Measurements from ENCODE around the gene CD44. TPM values are rescaled to one million over a fixed set of nuclear protein-coding genes. Genes with fewer than 3 reads are reported as not detected.
A peak's percentile ranks its signal among the peaks of the same experiment; 100 is the strongest.

CD44 gene
- polyA plus RNA-seq, 3 donors = 8.7 to 9.7 (median 9.6) TPM

DNA sequence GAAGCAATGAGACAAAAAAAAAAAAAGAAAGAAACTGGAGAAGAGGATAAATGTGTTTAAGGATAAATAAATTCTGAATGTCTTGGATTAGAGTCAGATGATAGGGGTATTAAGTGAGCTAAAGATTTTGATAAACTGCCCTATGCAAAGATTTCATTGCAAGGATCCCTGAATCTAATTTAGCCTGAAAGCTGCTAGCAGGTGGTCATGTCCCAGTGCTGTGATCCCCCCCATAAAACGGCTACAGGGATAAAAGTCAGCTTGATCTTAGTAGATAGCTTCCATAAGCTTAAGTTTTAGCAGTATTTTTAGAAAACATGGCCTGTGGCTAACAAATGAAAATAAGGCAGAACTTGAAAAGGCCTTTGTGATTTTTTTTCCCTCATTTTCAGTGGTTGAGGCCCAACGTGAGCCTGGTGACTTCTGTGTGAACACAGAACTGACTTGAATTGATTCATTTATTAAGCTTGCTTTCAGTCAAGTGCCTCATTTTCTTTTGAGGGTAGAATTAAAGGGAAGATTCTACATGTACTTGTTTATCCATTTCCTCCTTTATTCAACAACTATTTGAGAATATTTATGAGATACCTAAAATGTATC is 44.5 kb downstream of the CD44 start:
- DNase-seq (ENCODE audit: extremely low read depth in 1 of 11, low read depth in 9 of 11, low spot score in 4 of 11) = no peak

DNA sequence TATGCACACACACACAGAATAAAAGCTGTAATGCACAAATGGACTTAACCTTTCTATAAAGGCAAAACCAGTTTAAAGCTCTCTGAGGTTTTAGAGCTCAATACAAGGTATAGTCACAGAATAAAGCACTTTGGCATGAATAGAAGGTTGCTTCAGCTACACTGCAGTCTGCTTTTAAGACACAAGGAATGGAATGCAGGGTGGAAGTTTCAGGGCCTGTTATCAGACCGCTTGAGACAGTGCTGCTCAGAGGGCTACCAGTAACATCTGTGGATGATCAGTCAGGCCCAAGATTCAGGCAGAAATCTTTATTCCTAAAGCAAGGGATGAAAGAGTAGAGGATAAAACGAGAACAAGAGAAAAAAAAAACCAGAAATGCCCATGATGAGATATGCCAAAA is 46.7 kb downstream of the CD44 start:
- no peak for DNase-seq (ENCODE audit: extremely low read depth in 1 of 11, low read depth in 9 of 11, low spot score in 4 of 11)

DNA sequence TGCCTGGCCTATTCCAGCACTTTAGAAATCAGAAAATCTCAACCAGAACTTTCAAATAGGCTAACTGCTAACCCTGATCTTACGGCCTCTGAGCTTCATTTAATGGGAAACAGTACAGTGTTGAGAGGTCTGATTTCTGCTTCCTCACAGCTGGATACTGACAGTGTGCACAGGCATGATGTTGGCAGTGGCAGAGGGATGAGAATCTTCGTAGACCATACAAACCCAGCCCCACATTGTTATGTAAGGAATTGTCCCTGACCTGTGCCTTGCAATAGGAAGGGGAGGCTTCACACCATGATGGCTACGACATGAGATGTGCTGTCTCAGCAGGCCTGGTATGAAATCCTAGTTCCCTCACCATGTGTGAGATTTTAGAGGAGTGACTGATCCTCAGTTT is 49.0 kb downstream of the CD44 start:
- no peak for DNase-seq (ENCODE audit: extremely low read depth in 1 of 11, low read depth in 9 of 11, low spot score in 4 of 11)

DNA sequence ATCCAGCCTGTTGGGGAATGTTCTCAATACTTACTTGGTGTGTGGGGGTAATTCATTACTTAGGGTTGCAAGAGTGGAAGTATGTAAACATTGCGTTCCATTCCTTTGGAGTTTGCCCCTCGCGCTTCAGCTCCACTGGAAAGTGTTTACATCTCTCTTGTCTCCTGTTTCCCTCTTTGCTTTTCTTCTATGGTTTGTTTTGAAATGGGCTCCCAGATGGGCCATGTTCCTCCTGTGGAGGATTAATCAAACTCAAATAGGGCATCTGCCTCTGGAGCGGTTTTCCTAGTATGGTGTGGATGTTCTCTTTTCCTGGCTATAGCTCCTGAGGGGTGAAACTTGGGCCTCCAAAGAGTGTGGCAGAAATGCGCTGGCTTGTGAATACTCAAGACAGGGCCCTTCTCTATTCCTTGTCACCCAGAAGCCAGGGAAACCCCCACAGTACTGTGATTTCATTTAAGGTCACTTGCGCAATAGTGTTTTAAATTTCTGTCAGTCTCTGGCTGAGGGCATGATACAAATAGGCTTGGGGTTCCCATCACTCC is 51.9 kb downstream of the CD44 start:
- DNase-seq (ENCODE audit: extremely low read depth in 1 of 11, low read depth in 9 of 11, low spot score in 4 of 11) = peak in 1 of 11 donors; percentile 33

DNA sequence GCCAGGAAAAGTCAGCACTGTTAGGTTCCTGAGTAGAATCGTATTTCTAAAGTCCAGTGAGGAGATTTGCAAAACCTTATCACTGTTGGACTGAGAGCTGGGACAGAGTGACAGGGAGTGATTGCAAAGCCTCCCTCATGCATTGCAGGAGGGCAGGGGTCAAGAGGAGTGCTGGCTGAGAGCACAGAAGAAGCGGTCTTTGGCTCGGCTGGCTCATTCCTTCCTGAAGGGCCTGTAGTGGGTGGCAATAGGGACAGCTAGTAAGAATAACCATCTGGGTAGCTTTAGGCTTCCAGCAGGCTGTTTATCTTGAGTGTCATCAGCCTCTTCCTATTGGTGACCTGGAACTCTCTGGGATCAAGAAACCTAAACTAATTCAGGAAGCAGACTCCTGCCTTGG is 53.4 kb downstream of the CD44 start:
- DNase-seq (ENCODE audit: extremely low read depth in 1 of 11, low read depth in 9 of 11, low spot score in 4 of 11) = peak in 7 of 11 donors; percentile 18 to 41 (median 31)

DNA sequence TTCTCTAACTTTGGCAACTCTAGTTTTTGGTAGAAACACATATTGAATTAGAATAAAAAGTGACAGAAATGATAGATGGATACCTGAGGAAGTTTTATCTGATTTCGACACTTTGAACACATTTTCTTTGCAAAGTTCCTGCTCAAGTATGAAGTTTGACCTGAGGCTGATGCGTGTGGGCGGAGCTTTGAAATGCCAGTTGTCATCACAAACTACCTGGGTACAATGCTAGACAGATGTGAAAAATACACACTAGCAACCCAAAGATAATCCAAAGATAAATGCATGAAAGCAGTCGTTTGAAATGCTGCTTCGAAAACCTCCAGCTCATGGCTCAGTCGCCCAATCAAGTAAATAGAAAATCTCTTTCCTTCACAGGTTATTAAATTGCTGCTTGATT is 54.8 kb downstream of the CD44 start:
- no peak for DNase-seq (ENCODE audit: extremely low read depth in 1 of 11, low read depth in 9 of 11, low spot score in 4 of 11)

DNA sequence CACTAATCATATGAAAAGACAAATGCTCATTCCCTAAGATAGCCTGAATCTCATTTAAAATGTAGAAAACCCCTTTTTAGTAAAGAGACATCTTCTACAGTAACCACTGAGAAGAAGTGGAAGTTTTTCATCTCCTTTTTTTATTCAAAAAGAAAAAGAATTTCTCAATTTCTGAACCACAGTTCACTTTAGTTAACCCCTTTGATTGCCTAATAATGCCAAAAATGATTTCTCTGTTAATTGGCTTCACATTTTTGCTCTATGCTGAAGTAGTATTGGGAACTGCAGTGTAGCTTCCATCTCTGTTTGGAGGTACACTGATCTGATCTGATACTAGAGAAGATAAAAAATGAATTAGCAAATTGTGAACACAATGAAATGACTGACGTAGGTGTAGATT is 58.3 kb downstream of the CD44 start:
- DNase-seq (ENCODE audit: extremely low read depth in 1 of 11, low read depth in 9 of 11, low spot score in 4 of 11) = no peak

DNA sequence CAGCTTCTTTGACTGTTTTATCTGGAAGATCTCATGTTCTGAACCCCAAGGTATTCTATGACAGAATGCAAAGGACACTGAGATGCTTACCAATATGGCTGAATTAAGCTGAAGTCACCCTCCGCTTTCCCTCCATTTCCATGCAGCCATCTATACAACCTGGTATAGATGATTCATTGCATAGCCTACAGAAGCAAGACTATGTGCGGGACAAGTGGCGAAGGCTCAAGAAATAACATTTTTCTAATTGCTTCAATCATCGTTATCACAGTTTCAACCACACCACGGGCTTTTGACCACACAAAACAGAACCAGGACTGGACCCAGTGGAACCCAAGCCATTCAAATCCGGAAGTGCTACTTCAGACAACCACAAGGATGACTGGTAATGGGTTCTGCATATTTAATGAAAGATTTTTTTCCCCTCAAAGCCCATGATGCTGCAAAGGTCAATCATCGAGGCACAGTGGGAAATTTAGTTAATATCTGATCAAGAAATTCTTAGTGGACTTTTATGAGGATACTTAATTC is 61.9 kb downstream of the CD44 start:
- no peak for DNase-seq (ENCODE audit: extremely low read depth in 1 of 11, low read depth in 9 of 11, low spot score in 4 of 11)

DNA sequence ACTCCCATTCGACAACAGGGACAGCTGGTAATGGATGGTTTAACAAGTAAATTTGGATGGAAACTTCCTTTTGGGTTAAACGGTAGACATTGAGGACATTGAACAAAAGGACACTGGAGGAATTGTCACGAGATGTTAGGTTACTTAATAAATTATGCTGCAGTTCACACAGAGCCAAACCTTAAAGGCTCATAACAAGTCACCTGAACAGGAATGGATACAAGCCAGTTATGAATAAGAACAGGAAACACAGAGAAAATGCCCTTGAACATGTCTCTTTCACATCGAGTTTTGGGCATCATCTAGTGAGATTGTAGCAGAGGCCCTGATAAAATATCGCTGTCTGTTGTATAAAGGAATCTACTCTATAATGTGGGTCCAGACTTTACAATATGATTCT is 65.6 kb downstream of the CD44 start:
- no peak for DNase-seq (ENCODE audit: extremely low read depth in 1 of 11, low read depth in 9 of 11, low spot score in 4 of 11)

DNA sequence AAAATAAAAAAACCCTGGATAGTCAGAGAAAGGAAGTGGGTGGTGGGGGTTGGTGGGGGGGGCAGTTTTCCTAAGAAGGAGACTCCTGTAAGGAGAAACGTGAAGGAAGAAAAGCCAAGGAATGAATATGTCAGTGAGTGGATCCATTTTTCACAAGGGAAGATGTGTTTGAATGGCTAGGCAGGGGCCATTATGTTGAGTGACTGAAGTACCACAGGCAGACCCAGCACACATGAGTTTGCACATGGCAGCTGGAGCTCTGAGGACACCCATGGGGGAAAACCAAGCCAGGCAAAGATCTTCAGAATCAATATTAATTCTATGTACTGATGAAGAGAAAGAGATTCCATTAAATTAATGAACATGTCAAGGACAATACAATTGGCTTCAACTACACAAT is 67.6 kb downstream of the CD44 start:
- no peak for DNase-seq (ENCODE audit: extremely low read depth in 1 of 11, low read depth in 9 of 11, low spot score in 4 of 11)

DNA sequence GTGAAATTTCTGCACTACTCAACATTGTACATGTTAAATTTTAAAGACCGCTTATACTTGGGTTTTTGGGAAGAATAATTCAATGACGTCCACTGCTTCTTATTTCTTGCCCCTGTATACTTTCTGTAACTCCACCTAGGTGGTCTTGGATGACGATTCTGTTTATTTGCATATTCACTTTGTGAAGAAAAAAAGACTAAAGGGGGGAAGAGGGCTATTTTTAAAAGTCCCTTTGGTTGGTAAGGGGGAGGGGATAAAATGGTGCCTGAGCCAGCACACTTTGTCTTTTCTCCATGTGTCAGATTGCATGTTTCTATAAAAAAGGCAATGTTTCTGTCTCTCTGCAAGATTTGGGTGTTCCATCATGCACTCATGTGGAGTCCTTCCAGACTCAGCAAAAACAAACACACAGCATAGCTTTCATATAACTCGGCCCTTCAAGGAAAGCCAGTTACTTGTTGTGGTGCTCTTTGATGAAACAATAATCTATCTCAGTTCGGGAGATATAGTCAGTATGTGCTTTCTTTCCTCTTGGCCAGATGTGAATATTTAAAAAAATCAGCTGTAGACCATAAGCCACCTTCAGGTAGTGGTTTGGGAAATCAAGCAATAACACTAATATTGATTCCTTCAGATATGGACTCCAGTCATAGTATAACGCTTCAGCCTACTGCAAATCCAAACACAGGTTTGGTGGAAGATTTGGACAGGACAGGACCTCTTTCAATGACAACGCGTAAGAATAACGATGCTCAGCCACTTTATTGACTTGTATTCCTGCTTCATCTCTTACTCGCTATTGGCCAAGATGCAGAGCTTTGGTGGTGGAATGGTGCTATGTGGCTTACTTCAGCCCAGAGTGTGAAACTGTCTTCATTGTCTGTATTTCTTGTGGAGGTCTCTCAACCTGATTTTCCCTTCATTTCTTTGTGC is 68.8 kb downstream of the CD44 start:
- no peak for DNase-seq (ENCODE audit: extremely low read depth in 1 of 11, low read depth in 9 of 11, low spot score in 4 of 11)

DNA sequence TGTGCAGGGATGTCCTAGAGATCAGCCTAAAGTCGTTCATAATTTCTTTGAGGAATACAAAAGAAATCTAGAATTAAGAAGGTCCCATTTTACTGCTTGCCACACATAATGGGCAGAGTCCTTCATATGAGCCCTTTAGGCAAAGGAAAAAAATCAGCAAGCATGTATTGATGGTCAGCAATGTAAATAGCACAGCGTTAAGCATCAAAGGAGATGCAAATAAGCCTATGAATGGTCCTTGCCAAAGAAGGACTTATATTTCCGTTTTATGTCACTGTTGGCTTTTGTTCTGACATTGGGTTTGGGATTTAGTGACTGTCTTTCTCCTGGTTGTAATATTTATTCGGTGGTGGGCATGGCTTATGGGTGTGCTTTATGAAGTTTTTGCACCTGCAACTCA is 69.8 kb downstream of the CD44 start:
- DNase-seq (ENCODE audit: extremely low read depth in 1 of 11, low read depth in 9 of 11, low spot score in 4 of 11) = no peak

DNA sequence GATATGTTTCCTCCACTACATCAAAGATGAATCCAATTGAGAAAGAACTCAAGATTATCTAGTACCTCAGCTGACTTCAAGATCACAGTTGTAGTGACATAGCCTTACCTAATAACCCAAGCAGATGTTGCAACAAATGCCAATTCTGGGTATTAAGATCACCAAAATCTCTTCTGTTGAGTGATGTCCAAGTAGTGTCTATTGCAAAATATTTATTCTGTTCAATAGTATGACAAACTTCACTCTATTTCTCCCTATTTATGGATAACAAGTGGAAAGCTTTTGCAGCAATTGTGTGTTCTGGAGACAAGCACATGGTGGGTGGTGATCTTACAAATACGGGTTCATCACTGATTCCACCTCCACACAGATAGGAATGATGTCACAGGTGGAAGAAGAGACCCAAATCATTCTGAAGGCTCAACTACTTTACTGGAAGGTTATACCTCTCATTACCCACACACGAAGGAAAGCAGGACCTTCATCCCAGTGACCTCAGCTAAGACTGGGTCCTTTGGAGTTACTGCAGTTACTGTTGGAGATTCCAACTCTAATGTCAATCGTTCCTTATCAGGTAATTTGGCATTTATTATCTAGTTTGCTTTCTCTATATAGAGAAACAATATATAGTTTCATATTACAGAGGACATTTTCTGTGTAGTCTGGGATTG is 72.0 kb downstream of the CD44 start:
- no peak for DNase-seq (ENCODE audit: extremely low read depth in 1 of 11, low read depth in 9 of 11, low spot score in 4 of 11)

DNA sequence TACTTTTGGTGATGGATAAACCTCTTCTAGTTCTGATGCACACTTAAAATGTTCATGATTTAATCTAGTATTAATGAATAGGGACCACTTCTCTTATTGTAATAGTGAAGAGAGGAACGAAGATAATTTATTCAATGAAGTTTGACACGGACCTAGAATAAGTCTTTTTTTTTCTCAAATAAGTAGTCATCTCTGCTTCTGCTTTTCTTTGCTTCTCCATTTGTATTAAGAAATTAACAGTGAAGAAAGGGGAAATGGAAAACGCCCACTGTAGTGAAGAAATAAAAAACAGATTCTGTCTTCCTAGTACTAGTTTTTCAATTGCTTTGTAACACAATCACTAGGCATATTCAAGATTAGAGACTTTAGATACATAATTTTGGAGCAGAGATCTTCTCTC is 73.0 kb downstream of the CD44 start:
- DNase-seq (ENCODE audit: extremely low read depth in 1 of 11, low read depth in 9 of 11, low spot score in 4 of 11) = no peak

DNA sequence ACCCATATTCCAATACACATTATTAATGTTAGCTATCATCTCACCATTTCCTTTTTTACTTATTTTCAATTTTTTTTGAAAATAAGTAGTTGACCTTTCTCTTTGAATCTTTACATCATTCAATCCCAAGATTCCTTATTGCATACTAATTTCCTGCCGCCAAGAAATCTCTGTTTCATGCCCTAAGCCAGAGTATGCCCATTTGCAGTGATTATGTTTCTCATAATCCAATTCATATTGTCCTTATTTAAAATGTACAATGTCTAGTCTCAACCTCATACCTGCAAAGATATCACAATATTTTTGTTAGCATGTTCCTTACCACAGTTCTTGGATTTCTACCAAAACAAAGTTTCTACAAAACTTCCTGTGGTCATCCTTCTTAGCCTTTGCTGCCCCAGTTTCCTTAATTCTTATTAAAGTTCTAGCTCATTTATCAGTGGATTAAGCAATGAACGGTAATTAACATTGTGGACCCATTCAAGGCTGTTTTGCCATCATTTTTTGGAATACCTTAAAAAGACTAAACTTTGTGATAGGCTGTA is 75.3 kb downstream of the CD44 start:
- no peak for DNase-seq (ENCODE audit: extremely low read depth in 1 of 11, low read depth in 9 of 11, low spot score in 4 of 11)

DNA sequence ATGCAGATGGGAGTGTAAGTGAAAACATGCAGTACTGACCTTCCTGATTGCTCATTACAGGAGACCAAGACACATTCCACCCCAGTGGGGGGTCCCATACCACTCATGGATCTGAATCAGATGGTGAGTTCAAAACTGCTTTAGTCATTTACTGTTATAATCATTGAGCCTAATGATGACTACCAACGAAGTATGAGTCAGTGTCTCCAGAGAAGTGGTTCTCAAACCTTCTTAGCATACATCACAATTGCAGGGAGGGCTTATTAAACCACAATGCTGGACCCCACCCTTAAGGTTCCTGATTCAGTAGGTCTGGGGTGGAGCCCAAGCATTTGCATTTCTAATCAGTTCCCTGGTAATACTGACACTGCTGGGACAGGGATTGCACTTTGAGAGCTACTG is 75.8 kb downstream of the CD44 start:
- DNase-seq (ENCODE audit: extremely low read depth in 1 of 11, low read depth in 9 of 11, low spot score in 4 of 11) = no peak

DNA sequence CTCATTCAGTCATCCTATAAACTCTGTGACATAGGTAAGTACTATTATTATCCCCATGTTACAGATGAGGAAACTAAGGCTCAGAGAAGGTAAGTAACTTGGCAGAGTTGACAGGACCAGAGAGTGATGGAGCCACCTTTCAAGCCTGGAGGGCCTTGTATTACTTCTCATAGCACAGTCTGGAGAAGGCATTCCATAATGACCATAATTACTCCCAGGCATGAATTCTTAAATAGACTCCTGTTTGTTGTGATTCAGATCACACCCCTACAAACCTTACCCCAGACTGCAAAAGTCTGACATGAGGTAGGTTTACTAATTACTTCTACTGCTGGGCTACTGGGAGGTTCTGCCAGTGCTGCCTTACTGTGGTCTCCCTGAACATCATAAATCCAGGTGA is 77.0 kb downstream of the CD44 start:
- no peak for DNase-seq (ENCODE audit: extremely low read depth in 1 of 11, low read depth in 9 of 11, low spot score in 4 of 11)

DNA sequence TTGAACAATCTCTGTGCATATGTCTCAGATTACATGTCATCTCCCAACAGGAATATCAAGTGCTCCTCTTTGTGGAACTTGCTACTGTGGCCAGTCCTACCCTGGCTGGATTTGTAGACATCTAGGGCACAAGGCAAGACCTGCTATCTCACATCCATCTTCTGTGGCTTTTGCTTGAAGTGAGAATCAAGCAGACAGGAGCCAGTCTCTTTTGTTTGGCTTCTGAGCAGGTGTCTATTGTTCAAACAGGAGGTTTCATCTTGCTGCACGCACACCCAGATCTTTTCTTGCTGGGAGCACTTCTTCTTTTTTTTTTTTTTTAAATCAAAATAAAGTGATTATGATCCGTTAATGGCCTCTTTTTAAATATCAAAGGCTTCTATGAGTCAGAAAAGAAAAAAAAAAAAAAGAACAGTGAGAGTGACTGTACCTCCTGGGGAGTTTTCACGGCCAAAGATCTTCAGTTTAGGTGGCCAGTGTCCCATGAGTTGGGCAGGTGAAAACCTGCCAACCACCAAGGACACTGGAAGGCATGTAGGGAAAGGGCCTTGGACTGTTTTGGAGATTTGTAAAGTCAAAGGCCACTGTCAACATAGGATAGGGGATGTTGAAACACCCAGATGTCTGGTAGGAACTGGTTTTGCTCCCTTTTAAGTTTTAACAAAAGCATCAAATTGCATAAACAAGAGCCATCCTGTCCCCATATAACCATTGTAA is 78.1 kb downstream of the CD44 start:
- no peak for DNase-seq (ENCODE audit: extremely low read depth in 1 of 11, low read depth in 9 of 11, low spot score in 4 of 11)

DNA sequence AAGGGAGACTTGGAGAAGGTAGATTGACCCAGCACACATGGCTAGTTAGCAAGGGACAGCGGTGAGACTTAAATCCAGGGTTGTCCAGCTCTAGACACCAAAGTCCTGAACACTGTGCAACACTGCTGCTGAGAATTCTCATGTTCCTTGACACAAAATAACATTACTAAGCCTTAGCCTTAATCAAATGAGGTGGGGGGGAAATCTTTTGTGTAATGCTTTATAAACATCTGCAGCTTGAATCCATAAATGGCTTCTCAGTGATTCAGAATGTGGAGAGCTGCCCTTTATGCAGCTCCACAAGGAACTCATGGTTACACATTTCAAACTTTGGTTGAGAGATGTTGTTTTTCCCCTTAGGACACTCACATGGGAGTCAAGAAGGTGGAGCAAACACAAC is 80.0 kb downstream of the CD44 start:
- no peak for DNase-seq (ENCODE audit: extremely low read depth in 1 of 11, low read depth in 9 of 11, low spot score in 4 of 11)

Data from renal cortex interstitium (tissue), 11 donors.